T follicular helper cell (primary cell): Measurements from ENCODE around the gene PHF11.

Experiments
- DNase-seq: peaks from one replicate; pipeline ENCODE4 v3.0.0-alpha.2; 2020; ENCODE audit warnings: low read depth

The PHF11 gene

GRCh38 chr13:49498206-49498605 is 2.5 kb downstream of the PHF11 start:
- DNase-seq, result no peak

- no peak for DNase-seq
Measured at GRCh38 chr13:49499889-49500660, 4.3 kb downstream of the PHF11 start.

DNA sequence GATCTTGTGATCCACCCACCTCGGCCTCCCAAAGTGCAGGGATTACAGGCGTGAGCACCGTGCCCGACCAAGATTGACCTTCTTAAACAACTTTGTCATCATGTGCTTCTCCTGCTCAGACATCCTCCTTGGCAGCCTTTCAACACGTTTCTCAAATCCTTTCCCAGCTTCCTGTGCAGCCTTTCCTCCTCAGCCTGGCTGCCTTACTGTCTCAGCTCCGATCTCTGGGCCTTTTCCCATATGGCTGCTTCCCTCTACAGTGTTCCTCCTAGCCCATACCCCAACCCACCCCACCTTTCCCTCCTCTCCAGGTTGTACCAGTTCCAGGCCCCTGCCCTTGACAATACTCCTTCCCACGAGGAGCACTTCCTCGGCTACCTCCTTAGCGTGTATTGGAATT is 7.2 kb downstream of the PHF11 start:
- no peak for DNase-seq

- no peak for DNase-seq
Measured at GRCh38 chr13:49503951-49504350, 8.2 kb downstream of the PHF11 start.

GRCh38 chr13:49512578-49512977 is 16.8 kb downstream of the PHF11 start:
- no peak for DNase-seq

DNA sequence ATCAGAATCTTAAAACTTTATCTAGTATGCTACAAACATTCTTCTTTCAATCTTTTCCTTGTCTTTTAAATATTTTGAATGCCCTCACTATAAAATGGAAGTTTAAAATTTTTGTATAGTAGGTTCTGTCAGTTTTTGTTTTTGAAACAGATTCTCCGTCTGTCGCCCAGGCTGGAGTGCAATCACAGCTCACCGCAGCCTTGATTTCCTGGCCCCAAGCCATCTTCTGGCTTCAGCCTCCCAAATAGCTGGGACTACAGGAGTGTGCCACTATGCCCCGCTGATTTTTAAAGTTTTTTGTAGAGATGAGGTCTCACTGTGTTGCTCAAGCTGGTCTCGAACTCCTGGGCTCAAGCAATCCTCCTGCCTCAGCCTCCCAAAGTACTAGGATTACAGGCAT is 20.7 kb downstream of the PHF11 start:
- no peak for DNase-seq

- no peak for DNase-seq
Measured at GRCh38 chr13:49517461-49517860, 21.7 kb downstream of the PHF11 start.

GRCh38 chr13:49521224-49521623 is 25.5 kb downstream of the PHF11 start:
- DNase-seq, result no peak

- no peak for DNase-seq
Measured at GRCh38 chr13:49524740-49525501, 29.2 kb downstream of the PHF11 start.

GRCh38 chr13:49527123-49527522 is 31.4 kb downstream of the PHF11 start:
- DNase-seq, result no peak

GRCh38 chr13:49528161-49528560 is 32.4 kb downstream of the PHF11 start:
- no peak for DNase-seq

GRCh38 chr13:49530457-49530856 is 34.7 kb downstream of the PHF11 start:
- DNase-seq, result no peak

DNA sequence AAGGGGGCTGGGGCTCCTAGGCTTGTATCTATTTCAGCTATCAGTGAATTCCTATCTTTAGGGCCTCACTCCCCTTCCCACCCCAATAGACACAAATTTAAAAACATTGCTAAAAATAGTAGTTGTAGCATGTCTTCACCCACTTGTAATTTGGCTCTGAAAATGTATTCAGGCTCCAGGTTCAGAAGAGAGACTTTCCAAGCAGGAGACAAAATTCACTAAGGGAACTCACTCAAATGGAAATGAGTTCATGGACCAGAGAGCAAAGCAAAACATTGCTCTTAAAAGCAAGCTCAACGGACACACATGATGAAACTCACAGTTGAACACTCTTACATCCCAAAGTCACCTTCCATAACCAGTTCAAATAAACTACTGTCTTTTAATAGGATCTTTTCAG is 36.8 kb downstream of the PHF11 start:
- DNase-seq, result no peak

- no peak for DNase-seq
Measured at GRCh38 chr13:49533011-49533410, 37.3 kb downstream of the PHF11 start.

DNA sequence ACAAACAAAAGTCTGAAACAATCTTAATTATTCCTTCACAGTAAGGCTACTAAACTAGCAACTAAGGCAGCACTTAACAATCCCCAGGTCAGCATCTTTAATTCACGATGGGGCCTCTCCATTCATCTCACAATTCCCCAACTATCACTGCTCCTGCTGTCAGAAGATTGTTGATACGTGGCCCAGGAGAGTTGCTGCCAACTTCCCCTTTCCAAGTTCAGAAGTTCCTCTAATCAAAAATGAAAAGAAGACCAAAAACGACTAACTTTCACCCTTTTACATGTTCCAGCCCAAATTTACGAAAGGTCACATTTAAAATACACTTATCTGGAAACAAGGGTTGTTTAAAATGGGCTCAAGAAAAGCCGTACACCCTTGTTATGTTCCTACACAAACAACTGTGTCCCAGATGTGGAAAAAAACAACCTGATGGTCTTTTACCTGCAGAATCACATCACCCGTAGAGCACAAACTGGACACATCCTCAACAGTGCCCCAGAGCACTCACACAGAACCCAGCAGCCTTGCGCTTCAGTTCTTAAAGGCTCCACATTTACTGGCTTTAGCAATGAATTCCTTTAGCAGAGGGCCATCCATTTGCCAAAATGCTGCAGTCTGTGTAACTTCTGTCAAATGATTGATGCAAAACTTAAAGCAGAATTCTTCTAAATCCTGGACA is 38.0 kb downstream of the PHF11 start:
- no peak for DNase-seq

DNA sequence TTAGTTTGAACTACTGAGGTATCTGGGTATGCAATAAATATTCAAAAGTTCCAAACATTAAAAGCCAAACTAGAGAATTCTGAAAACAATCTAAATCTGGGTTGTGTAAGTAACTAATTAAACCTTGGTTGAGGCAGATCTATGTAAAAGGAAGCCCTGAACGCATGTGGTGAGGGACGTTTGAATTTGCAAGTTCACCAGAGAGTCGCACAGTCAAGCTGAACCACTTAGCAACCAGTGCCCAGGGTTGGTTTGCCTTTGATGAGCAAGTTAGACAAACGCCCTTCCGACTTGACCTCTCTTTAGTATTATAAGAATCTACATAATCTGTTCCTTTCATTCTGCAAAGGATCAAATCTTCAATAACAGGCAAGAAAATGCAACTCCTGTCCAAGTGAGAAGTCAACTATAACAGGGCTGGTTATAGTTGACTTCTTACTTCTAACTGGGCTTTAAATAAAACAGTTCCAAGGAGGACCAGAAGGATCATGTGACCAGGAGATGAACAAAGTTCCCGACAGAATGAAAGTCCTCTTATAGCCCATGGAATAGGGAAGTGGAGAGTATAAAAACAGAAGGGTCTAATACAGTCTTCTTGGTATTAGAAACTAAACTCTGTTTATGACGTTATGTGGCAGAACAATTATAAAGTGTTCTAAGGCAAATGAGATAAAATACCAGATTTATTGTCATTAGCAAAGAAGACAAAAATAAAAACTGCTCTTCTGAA is 40.6 kb downstream of the PHF11 start:
- DNase-seq, result no peak

GRCh38 chr13:49538404-49538803 is 42.7 kb downstream of the PHF11 start:
- no peak for DNase-seq

- DNase-seq, result no peak
Measured at GRCh38 chr13:49539313-49539712, 43.6 kb downstream of the PHF11 start.

- no peak for DNase-seq
Measured at GRCh38 chr13:49539746-49540145, 44.0 kb downstream of the PHF11 start.

- DNase-seq, result no peak
Measured at GRCh38 chr13:49540552-49540951, 44.8 kb downstream of the PHF11 start.

GRCh38 chr13:49543656-49544055 is 47.9 kb downstream of the PHF11 start:
- DNase-seq, result no peak

DNA sequence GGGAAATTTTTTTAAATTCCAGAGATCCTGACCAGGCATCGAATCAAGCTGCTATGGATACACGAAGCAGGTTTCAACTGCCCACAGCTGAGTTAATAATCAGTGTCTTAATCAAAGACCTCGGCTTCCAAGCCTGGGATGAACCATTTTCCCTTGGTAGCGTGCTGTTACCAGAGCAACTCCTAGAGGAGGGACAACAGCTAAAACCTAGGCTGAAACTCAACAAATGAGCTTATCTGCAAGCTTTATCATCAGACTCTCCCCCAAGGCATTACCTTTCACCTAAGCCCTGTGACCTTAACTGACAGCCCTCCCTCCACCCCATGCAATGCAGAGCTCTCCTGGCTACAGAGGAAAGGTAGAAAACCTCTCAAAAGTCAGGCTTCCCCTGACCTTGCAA is 49.9 kb downstream of the PHF11 start:
- DNase-seq, result no peak
